Uterus (tissue), 2 donors: Measurements from ENCODE around the gene MICAL2.

Experiments
- POLR2A ChIP-seq, 2 donors: fragments of 450-650 bp; IDR thresholded peaks; one replicate each; pipeline ENCODE4 v1.6.1; 2016; ENCODE audit warnings: antibody characterized with exemption in 2 of 2, mild to moderate bottlenecking in 1 of 2, moderate library complexity in 1 of 2
- TF ChIP-seq, protein P1 (sequence below), 4 experiments: fragments of 200-600 bp in 2 of 4; fragments of 450-650 bp in 2 of 4; sonication (generic) in 2 of 4; IDR thresholded peaks; one replicate each; pipeline ENCODE4 v1.5.1; 2016 to 2019; ENCODE audit warnings: antibody characterized with exemption in 4 of 4, mild to moderate bottlenecking in 2 of 4, moderate library complexity in 1 of 4

DNA sequence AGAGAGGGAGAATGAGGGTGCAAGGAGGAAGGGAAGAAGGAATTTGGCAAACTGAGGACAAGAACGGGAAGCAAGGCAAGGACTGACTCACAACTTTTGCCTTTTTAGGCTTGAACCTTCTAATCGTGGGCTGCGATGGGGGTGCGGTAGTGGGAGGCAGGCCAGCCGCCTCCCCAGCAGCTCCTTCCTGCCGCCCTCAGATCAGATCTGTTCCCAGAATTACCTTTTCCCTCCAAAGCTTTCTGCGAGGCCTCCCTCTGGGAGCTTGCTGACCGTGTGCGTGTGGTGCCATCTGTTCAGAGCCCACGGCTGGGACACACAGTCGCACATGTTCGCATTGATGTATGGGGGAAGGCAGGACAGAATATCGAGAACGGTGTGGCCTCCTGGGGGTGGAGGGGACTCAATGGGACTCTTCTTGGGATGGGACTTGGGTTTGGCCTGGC, 180.1 kb downstream of the MICAL2 start:
- no peak for TF ChIP-seq POLR2A (IDR thresholded peaks at IDR 0.05)
- TF ChIP-seq, protein P1, sequence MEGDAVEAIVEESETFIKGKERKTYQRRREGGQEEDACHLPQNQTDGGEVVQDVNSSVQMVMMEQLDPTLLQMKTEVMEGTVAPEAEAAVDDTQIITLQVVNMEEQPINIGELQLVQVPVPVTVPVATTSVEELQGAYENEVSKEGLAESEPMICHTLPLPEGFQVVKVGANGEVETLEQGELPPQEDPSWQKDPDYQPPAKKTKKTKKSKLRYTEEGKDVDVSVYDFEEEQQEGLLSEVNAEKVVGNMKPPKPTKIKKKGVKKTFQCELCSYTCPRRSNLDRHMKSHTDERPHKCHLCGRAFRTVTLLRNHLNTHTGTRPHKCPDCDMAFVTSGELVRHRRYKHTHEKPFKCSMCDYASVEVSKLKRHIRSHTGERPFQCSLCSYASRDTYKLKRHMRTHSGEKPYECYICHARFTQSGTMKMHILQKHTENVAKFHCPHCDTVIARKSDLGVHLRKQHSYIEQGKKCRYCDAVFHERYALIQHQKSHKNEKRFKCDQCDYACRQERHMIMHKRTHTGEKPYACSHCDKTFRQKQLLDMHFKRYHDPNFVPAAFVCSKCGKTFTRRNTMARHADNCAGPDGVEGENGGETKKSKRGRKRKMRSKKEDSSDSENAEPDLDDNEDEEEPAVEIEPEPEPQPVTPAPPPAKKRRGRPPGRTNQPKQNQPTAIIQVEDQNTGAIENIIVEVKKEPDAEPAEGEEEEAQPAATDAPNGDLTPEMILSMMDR (IDR thresholded peaks at IDR 0.05): no peak
